Cardiac fibroblast (primary cell): ENCODE data around the gene STK17B.
A peak's percentile ranks its signal among the peaks of the same experiment; 100 is the strongest.

Source experiments
- DNase-seq, 2 donors: peaks; one replicate each; pipeline versions ENCODE4 v3.0.0 to v3.0.0-alpha.2; 2010; ENCODE audit warnings: low read depth in 2 of 2
- H3K4me3 ChIP-seq, 2 donors: replicated peaks in 1 of 2; 1 replicate in 1 of 2; 2 replicates in 1 of 2; pipeline ENCODE4 v1.5.1; 2011; ENCODE audit warnings: low read depth in 2 of 2, low read length in 2 of 2, mild to moderate bottlenecking in 2 of 2, moderate library complexity in 1 of 2
- TF ChIP-seq, protein P1 (sequence below): IDR thresholded peaks from one replicate; pipeline ENCODE4 v1.5.1; 2011; ENCODE audit warnings: low read depth, mild to moderate bottlenecking, low read length, inconsistent platforms

The STK17B gene

GRCh38 chr2:196171248-196171871 is at the start of gene STK17B:
STK17B (minus strand) TSS chr2:196171578; CDS start chr2:196163383, 8,195 bp downstream.
- peak within 1 kb of the TSS; percentile 83 to 84 for H3K4me3 ChIP-seq
- TF ChIP-seq, protein P1, sequence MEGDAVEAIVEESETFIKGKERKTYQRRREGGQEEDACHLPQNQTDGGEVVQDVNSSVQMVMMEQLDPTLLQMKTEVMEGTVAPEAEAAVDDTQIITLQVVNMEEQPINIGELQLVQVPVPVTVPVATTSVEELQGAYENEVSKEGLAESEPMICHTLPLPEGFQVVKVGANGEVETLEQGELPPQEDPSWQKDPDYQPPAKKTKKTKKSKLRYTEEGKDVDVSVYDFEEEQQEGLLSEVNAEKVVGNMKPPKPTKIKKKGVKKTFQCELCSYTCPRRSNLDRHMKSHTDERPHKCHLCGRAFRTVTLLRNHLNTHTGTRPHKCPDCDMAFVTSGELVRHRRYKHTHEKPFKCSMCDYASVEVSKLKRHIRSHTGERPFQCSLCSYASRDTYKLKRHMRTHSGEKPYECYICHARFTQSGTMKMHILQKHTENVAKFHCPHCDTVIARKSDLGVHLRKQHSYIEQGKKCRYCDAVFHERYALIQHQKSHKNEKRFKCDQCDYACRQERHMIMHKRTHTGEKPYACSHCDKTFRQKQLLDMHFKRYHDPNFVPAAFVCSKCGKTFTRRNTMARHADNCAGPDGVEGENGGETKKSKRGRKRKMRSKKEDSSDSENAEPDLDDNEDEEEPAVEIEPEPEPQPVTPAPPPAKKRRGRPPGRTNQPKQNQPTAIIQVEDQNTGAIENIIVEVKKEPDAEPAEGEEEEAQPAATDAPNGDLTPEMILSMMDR = no peak
- peak; percentile 93 to 94 for DNase-seq

GRCh38 chr2:196220671-196221070 is 49.3 kb upstream of the STK17B start:
- H3K4me3 ChIP-seq = no peak overlapping the region
- no peak for DNase-seq
- TF ChIP-seq, protein P1 = no peak

- no peak overlapping the region for H3K4me3 ChIP-seq
- TF ChIP-seq, protein P1 = no peak
- no peak for DNase-seq
Measured at GRCh38 chr2:196219671-196220070, 48.3 kb upstream of the STK17B start.

DNA sequence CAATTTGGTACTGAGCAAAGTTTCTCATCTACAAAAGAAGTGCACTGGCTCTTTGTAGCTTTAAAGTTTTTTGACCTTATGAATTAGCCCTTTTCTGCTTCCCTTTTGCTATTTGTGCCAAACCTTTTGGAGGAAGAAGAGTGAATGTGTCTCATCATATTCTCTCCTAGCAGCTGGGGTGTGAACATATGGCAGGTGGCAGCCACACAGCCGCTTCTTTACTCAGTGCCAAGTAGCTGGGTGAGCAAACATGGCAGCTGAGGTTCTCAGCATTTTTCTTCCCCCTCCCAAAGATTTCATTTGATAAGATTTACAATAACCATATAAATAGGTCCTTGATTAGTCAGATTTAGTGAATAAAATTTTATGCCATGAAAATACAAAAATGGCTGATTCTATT is 46.7 kb upstream of the STK17B start:
- DNase-seq = no peak
- H3K4me3 ChIP-seq = no peak overlapping the region
- TF ChIP-seq, protein P1 = no peak

GRCh38 chr2:196217116-196217515 is 45.7 kb upstream of the STK17B start:
- no peak for DNase-seq
- H3K4me3 ChIP-seq = no peak overlapping the region
- TF ChIP-seq, protein P1 = no peak

- DNase-seq = no peak
- TF ChIP-seq, protein P1 = no peak
- H3K4me3 ChIP-seq = no peak overlapping the region
Measured at GRCh38 chr2:196215376-196215775, 44.0 kb upstream of the STK17B start.

- no peak for DNase-seq
- TF ChIP-seq, protein P1 = no peak
- H3K4me3 ChIP-seq = no peak overlapping the region
Measured at GRCh38 chr2:196214156-196214555, 42.8 kb upstream of the STK17B start.
